OCI-M2 (cell line): Measurements from ENCODE around the gene GRID2.

Experiments used
- DNase-seq: peaks from one replicate; lab custom pipeline; 2025; ENCODE audit not compliant: unreplicated experiment; lab: John Stamatoyannopoulos, UW

GRID2 gene

GRCh38 chr4:92885632-92886031, 581.9 kb downstream of the GRID2 start:
- no peak for DNase-seq

GRCh38 chr4:92952426-92952825, 648.7 kb downstream of the GRID2 start:
- no peak for DNase-seq

GRCh38 chr4:92952897-92953296, 649.1 kb downstream of the GRID2 start:
- no peak for DNase-seq

GRCh38 chr4:92953462-92953861, 649.7 kb downstream of the GRID2 start:
- DNase-seq = no peak

GRCh38 chr4:92961881-92962280, 658.1 kb downstream of the GRID2 start:
- DNase-seq = no peak

- no peak for DNase-seq
Measured at GRCh38 chr4:92962831-92963230, 659.1 kb downstream of the GRID2 start.

- no peak for DNase-seq
Measured at GRCh38 chr4:92968556-92968955, 664.8 kb downstream of the GRID2 start.

- no peak for DNase-seq
Measured at GRCh38 chr4:92968996-92969395, 665.2 kb downstream of the GRID2 start.

- no peak for DNase-seq
Measured at GRCh38 chr4:92969650-92970379, 666.0 kb downstream of the GRID2 start.

GRCh38 chr4:92970996-92971395, 667.2 kb downstream of the GRID2 start:
- no peak for DNase-seq

- DNase-seq = no peak
Measured at GRCh38 chr4:92988301-92988700, 684.5 kb downstream of the GRID2 start.

GRCh38 chr4:92992758-92993157, 689.0 kb downstream of the GRID2 start:
- no peak for DNase-seq

GRCh38 chr4:92994727-92995126, 691.0 kb downstream of the GRID2 start:
- no peak for DNase-seq

GRCh38 chr4:92996533-92996932, 692.8 kb downstream of the GRID2 start:
- DNase-seq = no peak

- no peak for DNase-seq
Measured at GRCh38 chr4:93000910-93001309, 697.1 kb downstream of the GRID2 start.

GRCh38 chr4:93002240-93002639, 698.5 kb downstream of the GRID2 start:
- DNase-seq = no peak

GRCh38 chr4:93016350-93016749, 712.6 kb downstream of the GRID2 start:
- no peak for DNase-seq

GRCh38 chr4:93018243-93018642, 714.5 kb downstream of the GRID2 start:
- DNase-seq = no peak

GRCh38 chr4:93018806-93019205, 715.0 kb downstream of the GRID2 start:
- no peak for DNase-seq

GRCh38 chr4:93029769-93030168, 726.0 kb downstream of the GRID2 start:
- DNase-seq = no peak

GRCh38 chr4:93030670-93031069, 726.9 kb downstream of the GRID2 start:
- DNase-seq = no peak

- no peak for DNase-seq
Measured at GRCh38 chr4:93031431-93032098, 727.8 kb downstream of the GRID2 start.

- no peak for DNase-seq
Measured at GRCh38 chr4:93042746-93043145, 739.0 kb downstream of the GRID2 start.
